Measurements from ENCODE around the gene CBLN1. TPM values are rescaled to one million over a fixed set of nuclear protein-coding genes. Genes with fewer than 3 reads are reported as not detected.

The CBLN1 gene
- total and polyA plus RNA-seq, 2 donors from 2014 or later, result 0.25 to 0.73 TPM

GRCh38 chr16:49327466-49327865 is 45.8 kb upstream of the CBLN1 start:
- no peaks in the 10 kb centered on the region for H3K4me1 ChIP-seq (ENCODE audit: control insufficient read depth in 2 of 3, insufficient read depth in 2 of 3, low read depth in 1 of 3, low read length in 3 of 3)
- intact Hi-C loops (cut with DNase I), result no loop called here
- no peaks in the 10 kb centered on the region for H3K27me3 ChIP-seq (ENCODE audit: control insufficient read depth, insufficient read depth, low read length)
- DNase-seq (no peak), FAIRE-seq (no peak)
- no peak overlapping the region for H3K27ac ChIP-seq (ENCODE audit: low read depth in 2 of 2, low read length in 2 of 2)
- TF ChIP-seq CTCF (IDR thresholded peaks at IDR 0.05; ENCODE audit: borderline replicate concordance, extremely low read depth, insufficient read depth), result no peak
- no peaks in the 10 kb centered on the region for H3K9me3 ChIP-seq (ENCODE audit: control insufficient read depth in 2 of 3, insufficient read depth in 1 of 3, low read length in 3 of 3)
- H3K9ac ChIP-seq (ENCODE audit: low read length in 3 of 3), result no peak overlapping the region
- no peak overlapping the region for H3K4me3 ChIP-seq (ENCODE audit: low read length in 3 of 3)
- no peaks in the 10 kb centered on the region for H3K36me3 ChIP-seq (ENCODE audit: control insufficient read depth in 2 of 3, insufficient read depth in 3 of 3, low read length in 3 of 3)

- TF ChIP-seq CTCF (IDR thresholded peaks at IDR 0.05; ENCODE audit: borderline replicate concordance, extremely low read depth, insufficient read depth), result no peak
- FAIRE-seq (no peak), DNase-seq (no peak)
- no peaks in the 10 kb centered on the region for H3K9me3 ChIP-seq (ENCODE audit: control insufficient read depth in 2 of 3, insufficient read depth in 1 of 3, low read length in 3 of 3)
- H3K4me1 ChIP-seq (ENCODE audit: control insufficient read depth in 2 of 3, insufficient read depth in 2 of 3, low read depth in 1 of 3, low read length in 3 of 3), result no peaks in the 10 kb centered on the region
- intact Hi-C loops (cut with DNase I), result no loop called here
- no peak overlapping the region for H3K9ac ChIP-seq (ENCODE audit: low read length in 3 of 3)
- no peaks in the 10 kb centered on the region for H3K27me3 ChIP-seq (ENCODE audit: control insufficient read depth, insufficient read depth, low read length)
- H3K27ac ChIP-seq (ENCODE audit: low read depth in 2 of 2, low read length in 2 of 2), result no peak overlapping the region
- H3K36me3 ChIP-seq (ENCODE audit: control insufficient read depth in 2 of 3, insufficient read depth in 3 of 3, low read length in 3 of 3), result no peaks in the 10 kb centered on the region
- no peak overlapping the region for H3K4me3 ChIP-seq (ENCODE audit: low read length in 3 of 3)
Observed at GRCh38 chr16:49324703-49325102, 43.1 kb upstream of the CBLN1 start.

GRCh38 chr16:49315602-49316001 is 34.0 kb upstream of the CBLN1 start:
- Histone ChIP-seq H3K27ac (ENCODE audit: low read depth in 2 of 2, low read length in 2 of 2) (no peak overlapping the region), H3K9me3 (ENCODE audit: control insufficient read depth in 2 of 3, insufficient read depth in 1 of 3, low read length in 3 of 3) (peaks cover 0 to 5% (median 2%) of the 10 kb centered on the region in 3 donors), H3K36me3 (ENCODE audit: control insufficient read depth in 2 of 3, insufficient read depth in 3 of 3, low read length in 3 of 3) (no peaks in the 10 kb centered on the region), H3K9ac (ENCODE audit: low read length in 3 of 3) (no peak overlapping the region), H3K4me3 (ENCODE audit: low read length in 3 of 3) (no peak overlapping the region), H3K4me1 (ENCODE audit: control insufficient read depth in 2 of 3, insufficient read depth in 2 of 3, low read depth in 1 of 3, low read length in 3 of 3) (no peaks in the 10 kb centered on the region), H3K27me3 (ENCODE audit: control insufficient read depth, insufficient read depth, low read length) (no peaks in the 10 kb centered on the region)
- FAIRE-seq, result no peak
- DNase-seq, result no peak
- intact Hi-C loops (cut with DNase I), result no loop called here
- no peak for TF ChIP-seq CTCF (IDR thresholded peaks at IDR 0.05; ENCODE audit: borderline replicate concordance, extremely low read depth, insufficient read depth)

GRCh38 chr16:49312389-49312985 is 30.8 kb upstream of the CBLN1 start:
- no peaks in the 10 kb centered on the region for H3K4me1 ChIP-seq (ENCODE audit: control insufficient read depth in 2 of 3, insufficient read depth in 2 of 3, low read depth in 1 of 3, low read length in 3 of 3)
- intact Hi-C loops (cut with DNase I), result no loop called here

More at GRCh38 chr16:49312389-49312985, 30.8 kb upstream of the CBLN1 start:
- Histone ChIP-seq H3K27ac (ENCODE audit: low read depth in 2 of 2, low read length in 2 of 2) (no peak overlapping the region), H3K9me3 (ENCODE audit: control insufficient read depth in 2 of 3, insufficient read depth in 1 of 3, low read length in 3 of 3) (peaks cover 0 to 5% (median 0%) of the 10 kb centered on the region in 3 donors), H3K27me3 (ENCODE audit: control insufficient read depth, insufficient read depth, low read length) (no peaks in the 10 kb centered on the region), H3K9ac (ENCODE audit: low read length in 3 of 3) (no peak overlapping the region), H3K4me3 (ENCODE audit: low read length in 3 of 3) (no peak overlapping the region), H3K36me3 (ENCODE audit: control insufficient read depth in 2 of 3, insufficient read depth in 3 of 3, low read length in 3 of 3) (no peaks in the 10 kb centered on the region)
- no peak for FAIRE-seq
- DNase-seq, result no peak
- no peak for TF ChIP-seq CTCF (IDR thresholded peaks at IDR 0.05; ENCODE audit: borderline replicate concordance, extremely low read depth, insufficient read depth)

Data from kidney (tissue), 14 donors.